ENCODE results near the gene RHBDL2. TPM values are rescaled to one million over a fixed set of nuclear protein-coding genes. Genes with fewer than 3 reads are reported as not detected.
"Not testable (repeated sequence)": the region's sequence is repeated elsewhere in the genome, so short reads cannot be mapped to it uniquely, and the experiment has no call there.

The RHBDL2 gene
- total RNA-seq, 1 experiment from 2014 or later, result 7.1 TPM

GRCh38 chr1:38846210-38846609 is 95.4 kb downstream of the RHBDL2 start:
- H3K4me1 ChIP-seq (ENCODE audit: control insufficient read depth, insufficient read depth, low read length), result no peaks in the 10 kb centered on the region
- TF ChIP-seq POLR2AphosphoS5 (IDR thresholded peaks at IDR 0.05; ENCODE audit: low read depth, low read length) (no peak), CTCF (IDR thresholded peaks at IDR 0.05) (no peak), TCF7L2 (IDR thresholded peaks at IDR 0.05; ENCODE audit: low read depth, low read length) (no peak), SIN3A (IDR thresholded peaks at IDR 0.05; ENCODE audit: borderline replicate concordance, insufficient read depth, low read depth, low read length) (no peak)
- TF ChIP-seq, protein P1, sequence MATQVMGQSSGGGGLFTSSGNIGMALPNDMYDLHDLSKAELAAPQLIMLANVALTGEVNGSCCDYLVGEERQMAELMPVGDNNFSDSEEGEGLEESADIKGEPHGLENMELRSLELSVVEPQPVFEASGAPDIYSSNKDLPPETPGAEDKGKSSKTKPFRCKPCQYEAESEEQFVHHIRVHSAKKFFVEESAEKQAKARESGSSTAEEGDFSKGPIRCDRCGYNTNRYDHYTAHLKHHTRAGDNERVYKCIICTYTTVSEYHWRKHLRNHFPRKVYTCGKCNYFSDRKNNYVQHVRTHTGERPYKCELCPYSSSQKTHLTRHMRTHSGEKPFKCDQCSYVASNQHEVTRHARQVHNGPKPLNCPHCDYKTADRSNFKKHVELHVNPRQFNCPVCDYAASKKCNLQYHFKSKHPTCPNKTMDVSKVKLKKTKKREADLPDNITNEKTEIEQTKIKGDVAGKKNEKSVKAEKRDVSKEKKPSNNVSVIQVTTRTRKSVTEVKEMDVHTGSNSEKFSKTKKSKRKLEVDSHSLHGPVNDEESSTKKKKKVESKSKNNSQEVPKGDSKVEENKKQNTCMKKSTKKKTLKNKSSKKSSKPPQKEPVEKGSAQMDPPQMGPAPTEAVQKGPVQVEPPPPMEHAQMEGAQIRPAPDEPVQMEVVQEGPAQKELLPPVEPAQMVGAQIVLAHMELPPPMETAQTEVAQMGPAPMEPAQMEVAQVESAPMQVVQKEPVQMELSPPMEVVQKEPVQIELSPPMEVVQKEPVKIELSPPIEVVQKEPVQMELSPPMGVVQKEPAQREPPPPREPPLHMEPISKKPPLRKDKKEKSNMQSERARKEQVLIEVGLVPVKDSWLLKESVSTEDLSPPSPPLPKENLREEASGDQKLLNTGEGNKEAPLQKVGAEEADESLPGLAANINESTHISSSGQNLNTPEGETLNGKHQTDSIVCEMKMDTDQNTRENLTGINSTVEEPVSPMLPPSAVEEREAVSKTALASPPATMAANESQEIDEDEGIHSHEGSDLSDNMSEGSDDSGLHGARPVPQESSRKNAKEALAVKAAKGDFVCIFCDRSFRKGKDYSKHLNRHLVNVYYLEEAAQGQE (IDR thresholded peaks at IDR 0.05; ENCODE audit: insufficient read depth in 1 of 2, low read depth in 2 of 2, low read length in 1 of 2), result no peak
- H3K4me3 ChIP-seq (ENCODE audit: low read depth in 2 of 2, low read length in 2 of 2), result no peak overlapping the region
- no TSS peak for BruUV-seq (replicated peaks)
- H3K27ac ChIP-seq (ENCODE audit: low read length), result no peak overlapping the region
- no peak for ATAC-seq
- intact Hi-C loops (cut with micrococcal nuclease; ENCODE audit: unreplicated experiment), result no loop called here
- in situ Hi-C loops (cut with HindIII; ENCODE audit: low pct_unique_long_range_greater_than_20kb, low sequenced_read_pairs), result no loop called here
- no peak for DNase-seq (ENCODE audit: low read depth, low spot score)
- CTCF ChIA-PET, result no interaction called here
- POLR2A ChIA-PET, result no interaction called here
- peaks cover 8% of the 10 kb centered on the region for H3K36me3 ChIP-seq (ENCODE audit: control insufficient read depth, insufficient read depth, low read length)
- H3K27me3 ChIP-seq (ENCODE audit: control insufficient read depth, insufficient read depth, low read length), result no peaks in the 10 kb centered on the region
- no peaks in the 10 kb centered on the region for H3K9me3 ChIP-seq (ENCODE audit: control insufficient read depth, insufficient read depth, low read depth, low read length)

DNA sequence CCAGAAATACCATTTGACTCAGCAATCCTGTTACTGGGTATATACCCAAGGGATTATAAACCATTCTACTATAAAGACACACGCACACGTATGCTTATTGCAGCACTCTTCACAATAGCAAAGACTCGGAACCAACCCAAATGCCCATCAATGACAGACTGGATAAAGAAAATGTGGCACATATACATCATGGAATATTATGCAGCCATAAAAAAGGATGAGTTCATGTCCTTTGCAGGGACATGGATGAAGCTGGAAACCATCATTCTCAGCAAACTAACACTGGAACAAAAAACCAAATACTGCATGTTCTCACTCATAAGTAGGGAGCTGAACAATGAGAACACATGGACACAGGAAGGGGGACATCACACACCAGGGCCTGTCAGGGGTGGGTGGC is 96.5 kb downstream of the RHBDL2 start:
- DNase-seq (ENCODE audit: low read depth, low spot score); in situ Hi-C loops (cut with HindIII; ENCODE audit: low pct_unique_long_range_greater_than_20kb, low sequenced_read_pairs); H3K9me3 ChIP-seq (ENCODE audit: control insufficient read depth, insufficient read depth, low read depth, low read length); H3K27ac ChIP-seq (ENCODE audit: low read length); POLR2A ChIA-PET; intact Hi-C loops (cut with micrococcal nuclease; ENCODE audit: unreplicated experiment); H3K27me3 ChIP-seq (ENCODE audit: control insufficient read depth, insufficient read depth, low read length); ATAC-seq; H3K4me3 ChIP-seq (ENCODE audit: low read depth in 2 of 2, low read length in 2 of 2); CTCF ChIA-PET; H3K4me1 ChIP-seq (ENCODE audit: control insufficient read depth, insufficient read depth, low read length); BruUV-seq (replicated peaks): not testable (repeated sequence)
- H3K36me3 ChIP-seq (ENCODE audit: control insufficient read depth, insufficient read depth, low read length), result peaks cover 12% of the 10 kb centered on the region

GRCh38 chr1:38840281-38840680 is 101.3 kb downstream of the RHBDL2 start:
- in situ Hi-C loops (cut with HindIII; ENCODE audit: low pct_unique_long_range_greater_than_20kb, low sequenced_read_pairs), result no loop called here
- POLR2A ChIA-PET, result interaction anchor here (0.7 kb wide), 1 partner anchor 249 kb away, joined by 7 read pairs; no protein-coding TSS in a partner anchor
- CTCF ChIA-PET, result no interaction called here

More at GRCh38 chr1:38840281-38840680, 101.3 kb downstream of the RHBDL2 start:
- BruUV-seq (replicated peaks), result no TSS peak
- Histone ChIP-seq H3K36me3 (ENCODE audit: control insufficient read depth, insufficient read depth, low read length) (peaks cover 14% of the 10 kb centered on the region), H3K4me1 (ENCODE audit: control insufficient read depth, insufficient read depth, low read length) (no peaks in the 10 kb centered on the region), H3K27me3 (ENCODE audit: control insufficient read depth, insufficient read depth, low read length) (no peaks in the 10 kb centered on the region), H3K27ac (ENCODE audit: low read length) (no peak overlapping the region), H3K9me3 (ENCODE audit: control insufficient read depth, insufficient read depth, low read depth, low read length) (no peaks in the 10 kb centered on the region), H3K4me3 (ENCODE audit: low read depth in 2 of 2, low read length in 2 of 2) (no peak overlapping the region)
- ATAC-seq (no peak), DNase-seq (ENCODE audit: low read depth, low spot score) (no peak)
- TF ChIP-seq SIN3A (IDR thresholded peaks at IDR 0.05; ENCODE audit: borderline replicate concordance, insufficient read depth, low read depth, low read length) (no peak), POLR2AphosphoS5 (IDR thresholded peaks at IDR 0.05; ENCODE audit: low read depth, low read length) (no peak), CTCF (IDR thresholded peaks at IDR 0.05) (no peak), TCF7L2 (IDR thresholded peaks at IDR 0.05; ENCODE audit: low read depth, low read length) (no peak)
- TF ChIP-seq, protein P1 (IDR thresholded peaks at IDR 0.05; ENCODE audit: insufficient read depth in 1 of 2, low read depth in 2 of 2, low read length in 1 of 2), result no peak
- intact Hi-C loops (cut with micrococcal nuclease; ENCODE audit: unreplicated experiment), result no loop called here
